Cortex of kidney (tissue), 1 donor: ENCODE measurements around the gene PLA2G2F.

Experiments
- DNase-seq: peaks from one replicate; lab custom pipeline; 2025; lab: John Stamatoyannopoulos, UW

Gene PLA2G2F

GRCh38 chr1:20172033-20172590, 33.0 kb downstream of the PLA2G2F start:
- no peak for DNase-seq

GRCh38 chr1:20174937-20175666, 36.0 kb downstream of the PLA2G2F start:
- DNase-seq, result no peak

GRCh38 chr1:20178634-20179370, 39.7 kb downstream of the PLA2G2F start:
- DNase-seq, result no peak

GRCh38 chr1:20179371-20180128, 40.4 kb downstream of the PLA2G2F start:
- DNase-seq, result no peak

GRCh38 chr1:20180129-20180843, 41.2 kb downstream of the PLA2G2F start:
- no peak for DNase-seq

- no peak for DNase-seq
Measured at GRCh38 chr1:20180844-20181207, 41.7 kb downstream of the PLA2G2F start.

- DNase-seq, result no peak
Measured at GRCh38 chr1:20182415-20182814, 43.3 kb downstream of the PLA2G2F start.

GRCh38 chr1:20183035-20183434, 43.9 kb downstream of the PLA2G2F start:
- no peak for DNase-seq

GRCh38 chr1:20183616-20184271, 44.6 kb downstream of the PLA2G2F start:
- no peak for DNase-seq

- DNase-seq, result no peak
Measured at GRCh38 chr1:20184481-20184900, 45.4 kb downstream of the PLA2G2F start.

- DNase-seq, result no peak
Measured at GRCh38 chr1:20184997-20185833, 46.1 kb downstream of the PLA2G2F start.

- DNase-seq, result no peak
Measured at GRCh38 chr1:20185834-20186782, 47.0 kb downstream of the PLA2G2F start, which contains the start of the genes PLA2G2C and UBXN10. Gene PLA2G2C, minus strand, starts transcription at chr1:20186518. Its CDS starts 9,155 bp downstream, at chr1:20177363. Gene UBXN10, plus strand, starts transcription at chr1:20186096. Its CDS starts 4,466 bp downstream, at chr1:20190562.

- DNase-seq, result no peak
Measured at GRCh38 chr1:20187103-20187812, 48.1 kb downstream of the PLA2G2F start.

GRCh38 chr1:20187813-20188454, 48.8 kb downstream of the PLA2G2F start:
- no peak for DNase-seq

- no peak for DNase-seq
Measured at GRCh38 chr1:20188455-20188817, 49.3 kb downstream of the PLA2G2F start.

GRCh38 chr1:20189664-20190063, 50.5 kb downstream of the PLA2G2F start:
- DNase-seq, result no peak

GRCh38 chr1:20190256-20191160, 51.4 kb downstream of the PLA2G2F start:
- DNase-seq, result no peak
